ENCODE measurements around the gene COPZ2.

DNA sequence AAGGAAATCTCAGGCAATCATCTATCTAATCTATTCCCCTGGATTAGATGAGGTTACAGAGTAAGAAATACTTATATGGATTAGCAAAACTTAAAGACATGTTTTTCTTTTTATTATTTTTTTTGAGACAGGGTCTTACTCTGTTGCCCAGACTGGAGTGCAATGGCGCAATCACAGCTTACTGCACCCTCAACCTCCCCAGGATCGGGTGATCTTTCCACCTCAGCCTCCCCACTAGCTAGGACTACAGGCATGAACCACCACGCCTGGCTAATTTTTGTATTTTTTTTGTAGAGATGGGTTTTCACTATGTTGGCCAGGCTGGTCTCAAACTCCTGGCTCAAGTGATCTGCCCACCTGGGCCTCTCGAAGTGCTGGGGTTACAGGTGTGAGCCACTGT is 7.3 kb upstream of the COPZ2 start:
- TF ChIP-seq POLR2A (IDR thresholded peaks at IDR 0.05; ENCODE audit: low read length) (no peak), GATA1 (IDR thresholded peaks at IDR 0.05; ENCODE audit: low read depth, low read length) (no peak)

Data from erythroblast (primary cell).